Activated T-cell treated with anti-CD3 and anti-CD28 coated beads, Interleukin-2, amount 50 U/mL, for 4 hours (primary cell): ENCODE data around the gene HS6ST2. TPM values are rescaled to one million over a fixed set of nuclear protein-coding genes. Genes with fewer than 3 reads are reported as not detected.
A peak's percentile ranks its signal among the peaks of the same experiment; 100 is the strongest.

Source experiments
- ATAC-seq, 2 donors: fragments of 200-7000 bp; cut with Tn5 transposase; one replicate each; pipeline ENCODE4 v1.10.0; 2021
- DNase-seq: peaks from one replicate; pipeline ENCODE4 v3.0.0-alpha.2; 2020
- H3K27me3 Mint-ChIP-seq: one replicate; pipeline ENCODE4 v1.8.0; 2021; ENCODE audit warnings: low read depth, mixed read lengths
- H3K36me3 Mint-ChIP-seq: one replicate; pipeline ENCODE4 v1.8.0; 2022; ENCODE audit warnings: mixed read lengths; ENCODE audit not compliant: insufficient read depth
- H3K4me1 Mint-ChIP-seq: one replicate; pipeline ENCODE4 v1.8.0; 2021; ENCODE audit warnings: low read depth, mixed read lengths
- H3K4me3 Mint-ChIP-seq: one replicate; pipeline ENCODE4 v1.8.0; 2021; ENCODE audit warnings: mild to moderate bottlenecking, moderate library complexity, mixed read lengths
- H3K9me3 Mint-ChIP-seq: one replicate; pipeline ENCODE4 v1.8.0; 2021; ENCODE audit warnings: mixed read lengths
- total RNA-seq, 3 donors: library from RNA; stranded (reverse); gene quantifications; one replicate each; pipeline ENCODE4 v1.2.1, GENCODE V29; 2021

The HS6ST2 gene
- total RNA-seq, 3 donors from 2014 or later: 0.63 to 1.4 (median 0.89) TPM

GRCh38 chrX:132743086-132743485, 215.3 kb downstream of the HS6ST2 start:
- H3K27me3 Mint-ChIP-seq: no peaks in the 10 kb centered on the region
- DNase-seq: no peak
- H3K4me3 Mint-ChIP-seq: no peak overlapping the region
- no peaks in the 10 kb centered on the region for H3K36me3 Mint-ChIP-seq
- H3K4me1 Mint-ChIP-seq: peaks cover 13% of the 10 kb centered on the region
- ATAC-seq: no peak
- no peaks in the 10 kb centered on the region for H3K9me3 Mint-ChIP-seq

- Mint-ChIP-seq H3K27me3 (no peaks in the 10 kb centered on the region), H3K4me1 (peaks cover 22% of the 10 kb centered on the region), H3K9me3 (no peaks in the 10 kb centered on the region), H3K36me3 (no peaks in the 10 kb centered on the region), H3K4me3 (no peak overlapping the region)
- DNase-seq (no peak), ATAC-seq (no peak)
Measured at GRCh38 chrX:132742246-132742645, 216.2 kb downstream of the HS6ST2 start.

DNA sequence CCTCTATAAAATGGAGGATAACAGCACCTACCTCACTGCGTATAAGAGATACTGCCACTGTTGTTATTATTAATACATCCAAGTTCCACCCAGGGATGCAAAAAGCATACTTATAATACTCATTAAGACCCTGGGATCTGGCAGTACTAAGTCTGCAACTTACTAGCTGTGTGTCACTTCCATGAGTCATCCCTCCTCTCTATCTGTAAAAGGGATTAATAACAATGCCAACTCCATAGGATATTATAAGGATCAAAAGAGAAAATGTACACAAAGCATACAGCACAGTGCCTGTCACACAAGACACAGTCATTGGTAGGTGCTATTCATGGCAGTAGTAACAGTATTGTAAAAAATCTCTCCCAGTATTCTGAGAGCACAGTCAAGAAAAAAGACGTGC, 216.7 kb downstream of the HS6ST2 start:
- H3K27me3 Mint-ChIP-seq: no peaks in the 10 kb centered on the region
- DNase-seq (no peak), ATAC-seq (no peak)
- no peak overlapping the region for H3K4me3 Mint-ChIP-seq
- H3K9me3 Mint-ChIP-seq: no peaks in the 10 kb centered on the region
- H3K36me3 Mint-ChIP-seq: no peaks in the 10 kb centered on the region
- peaks cover 25% of the 10 kb centered on the region for H3K4me1 Mint-ChIP-seq

DNA sequence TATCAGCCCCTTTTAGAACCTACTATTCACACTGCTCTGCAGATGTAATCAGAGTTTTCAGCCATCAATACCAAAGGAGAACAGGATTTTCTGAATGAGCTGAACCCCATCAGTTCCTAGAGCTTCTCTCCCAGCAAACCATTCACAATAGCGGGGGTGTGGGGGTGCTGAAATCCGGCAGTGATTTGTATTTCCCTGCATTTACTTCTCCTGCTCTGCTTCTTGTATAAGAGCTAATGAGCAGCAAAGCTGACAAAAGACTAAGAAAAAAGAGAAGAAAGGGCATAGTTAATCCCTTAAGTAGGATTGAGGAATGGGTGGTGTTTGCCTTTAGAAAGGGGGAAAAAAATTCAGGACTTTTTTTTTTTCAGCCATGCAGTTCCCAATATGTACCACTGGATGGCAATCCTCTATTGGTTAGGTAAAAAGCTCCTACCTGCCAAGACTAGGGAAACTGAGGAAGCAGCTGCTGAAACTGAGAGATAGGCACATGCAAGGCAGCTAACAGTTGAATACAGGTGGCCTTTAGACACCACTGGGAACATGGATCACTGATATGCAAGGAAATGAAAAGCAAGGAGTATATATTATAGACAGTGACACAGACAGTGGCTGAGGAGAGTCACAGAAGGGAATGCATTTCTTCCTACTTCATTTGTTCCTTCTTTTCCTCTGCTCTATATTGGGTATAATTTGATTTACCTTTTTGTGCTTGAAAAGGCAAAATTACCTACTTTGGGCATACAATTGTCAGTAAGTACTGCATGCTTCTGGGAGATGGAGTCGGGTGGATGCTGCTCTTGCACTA, 217.9 kb downstream of the HS6ST2 start:
- H3K4me1 Mint-ChIP-seq: peaks cover 25% of the 10 kb centered on the region
- ATAC-seq (no peak), DNase-seq (no peak)
- no peak overlapping the region for H3K4me3 Mint-ChIP-seq
- no peaks in the 10 kb centered on the region for H3K36me3 Mint-ChIP-seq
- no peaks in the 10 kb centered on the region for H3K9me3 Mint-ChIP-seq
- H3K27me3 Mint-ChIP-seq: no peaks in the 10 kb centered on the region

DNA sequence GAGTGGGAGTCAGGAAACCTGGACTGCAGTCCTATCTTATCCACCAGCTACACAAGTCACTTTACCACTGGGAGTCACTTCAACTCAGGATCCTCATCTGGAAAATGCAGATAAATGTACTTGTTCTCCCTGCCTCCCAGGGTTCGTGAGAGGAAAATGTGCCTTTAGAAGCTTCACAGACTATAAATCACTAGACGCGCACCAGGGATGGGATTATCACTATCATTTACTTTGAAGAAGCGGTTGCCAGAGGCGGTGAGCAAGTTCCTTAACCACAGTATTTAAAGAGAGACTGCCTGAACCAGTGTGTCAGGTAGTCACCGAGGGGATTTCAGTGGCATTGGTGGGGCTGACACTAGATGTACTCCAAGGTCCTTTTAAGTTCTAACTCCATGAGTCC, 219.5 kb downstream of the HS6ST2 start:
- ATAC-seq (no peak), DNase-seq (no peak)
- Mint-ChIP-seq H3K27me3 (no peaks in the 10 kb centered on the region), H3K4me3 (no peak overlapping the region), H3K36me3 (no peaks in the 10 kb centered on the region), H3K9me3 (no peaks in the 10 kb centered on the region), H3K4me1 (peaks cover 25% of the 10 kb centered on the region)

DNA sequence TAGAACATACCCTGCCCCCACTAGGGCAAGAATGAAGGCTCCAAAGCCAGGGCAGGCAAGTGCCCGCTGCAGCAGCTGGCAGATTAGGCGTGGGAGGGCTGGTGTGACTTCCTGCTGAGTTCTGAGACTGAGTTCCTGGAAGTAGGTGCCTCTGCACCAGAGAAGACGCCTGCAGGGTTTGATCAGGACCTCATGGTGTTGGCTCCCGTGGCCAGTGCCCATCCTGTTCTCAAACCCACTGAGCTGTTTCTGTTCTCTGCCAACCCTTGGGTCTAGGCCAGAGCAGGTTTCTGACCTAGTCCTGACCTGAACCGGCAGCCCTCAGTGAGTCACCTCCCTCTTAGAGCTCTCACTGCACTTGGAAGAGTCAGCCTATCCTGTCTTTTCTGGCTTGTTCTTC, 220.7 kb downstream of the HS6ST2 start:
- peak; percentile 70 to 79 for ATAC-seq
- Mint-ChIP-seq H3K36me3 (no peaks in the 10 kb centered on the region), H3K4me1 (peaks cover 23% of the 10 kb centered on the region), H3K27me3 (no peaks in the 10 kb centered on the region), H3K4me3 (no peak overlapping the region), H3K9me3 (no peaks in the 10 kb centered on the region)
- DNase-seq: peak; percentile 16

DNA sequence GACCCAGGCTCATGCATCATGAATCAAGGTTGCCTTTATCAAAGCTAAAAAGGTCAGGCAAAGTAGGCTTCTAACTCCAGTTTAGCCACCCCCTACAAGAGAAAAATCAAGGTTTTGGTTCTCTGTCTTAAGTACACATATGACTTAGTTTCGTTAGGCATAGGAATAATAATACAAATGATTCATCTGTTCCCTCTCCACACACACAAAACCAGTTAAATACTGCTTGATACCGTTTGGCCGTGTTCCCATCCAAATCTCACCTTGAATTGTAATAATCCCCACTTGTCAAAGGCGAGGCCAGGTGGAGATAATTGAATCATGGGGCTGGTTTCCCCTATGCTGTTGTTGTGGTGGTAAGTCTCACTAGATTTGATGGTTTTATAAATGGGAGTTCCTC, 226.2 kb downstream of the HS6ST2 start:
- DNase-seq (no peak), ATAC-seq (no peak)

GRCh38 chrX:132730726-132731125, 227.7 kb downstream of the HS6ST2 start:
- Mint-ChIP-seq H3K27me3 (no peaks in the 10 kb centered on the region), H3K4me3 (no peak overlapping the region), H3K36me3 (no peaks in the 10 kb centered on the region), H3K9me3 (no peaks in the 10 kb centered on the region), H3K4me1 (no peaks in the 10 kb centered on the region)
- no peak for DNase-seq
- ATAC-seq: no peak

More for the DNA sequence above, 226.2 kb downstream of the HS6ST2 start:
- Mint-ChIP-seq H3K4me3 (no peak overlapping the region), H3K36me3 (no peaks in the 10 kb centered on the region), H3K9me3 (no peaks in the 10 kb centered on the region), H3K27me3 (no peaks in the 10 kb centered on the region), H3K4me1 (peaks cover 3% of the 10 kb centered on the region)

GRCh38 chrX:132730266-132730665, 228.2 kb downstream of the HS6ST2 start:
- DNase-seq (no peak), ATAC-seq (no peak)
- H3K27me3 Mint-ChIP-seq: no peaks in the 10 kb centered on the region
- H3K36me3 Mint-ChIP-seq: no peaks in the 10 kb centered on the region
- H3K9me3 Mint-ChIP-seq: no peaks in the 10 kb centered on the region
- H3K4me1 Mint-ChIP-seq: no peaks in the 10 kb centered on the region
- H3K4me3 Mint-ChIP-seq: no peak overlapping the region

GRCh38 chrX:132728296-132728695, 230.1 kb downstream of the HS6ST2 start:
- H3K4me3 Mint-ChIP-seq: no peak overlapping the region

DNA sequence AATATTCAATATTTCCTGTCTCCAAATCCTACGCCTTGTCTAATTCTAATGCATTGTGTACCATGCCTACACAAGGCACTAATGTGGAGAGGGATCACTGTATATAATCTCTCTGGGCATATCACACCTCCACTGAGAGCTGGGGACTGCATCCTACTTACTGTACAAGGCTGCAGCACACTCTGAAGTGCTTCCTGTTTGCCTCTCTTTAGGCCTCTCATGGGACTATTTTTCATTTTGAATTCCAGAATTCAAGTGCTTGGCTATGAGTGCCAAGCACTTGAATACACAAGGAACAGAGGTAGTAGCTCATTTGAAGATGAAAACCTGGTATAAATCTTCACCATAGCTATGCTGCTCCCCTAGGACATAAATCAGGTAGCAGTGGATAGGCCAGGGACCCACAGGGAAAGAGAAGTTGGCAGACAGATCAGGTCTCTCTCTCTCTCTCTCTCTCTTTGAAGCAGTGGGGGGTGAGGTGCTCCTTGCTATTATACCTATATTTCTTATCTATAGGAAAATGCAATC, 239.9 kb downstream of the HS6ST2 start:
- ATAC-seq (no peak), DNase-seq (no peak)
- Mint-ChIP-seq H3K9me3 (peaks cover 6% of the 10 kb centered on the region), H3K4me1 (no peaks in the 10 kb centered on the region), H3K27me3 (no peaks in the 10 kb centered on the region), H3K36me3 (no peaks in the 10 kb centered on the region), H3K4me3 (no peak overlapping the region)

More at GRCh38 chrX:132728296-132728695, 230.1 kb downstream of the HS6ST2 start:
- Mint-ChIP-seq H3K36me3 (no peaks in the 10 kb centered on the region), H3K27me3 (no peaks in the 10 kb centered on the region), H3K9me3 (no peaks in the 10 kb centered on the region), H3K4me1 (no peaks in the 10 kb centered on the region)
- ATAC-seq: no peak
- DNase-seq: no peak

GRCh38 chrX:132716006-132716405, 242.4 kb downstream of the HS6ST2 start:
- Mint-ChIP-seq H3K4me1 (no peaks in the 10 kb centered on the region), H3K36me3 (no peaks in the 10 kb centered on the region), H3K27me3 (no peaks in the 10 kb centered on the region), H3K9me3 (peaks cover 6% of the 10 kb centered on the region), H3K4me3 (no peak overlapping the region)
- ATAC-seq: no peak
- DNase-seq: no peak

- no peaks in the 10 kb centered on the region for H3K27me3 Mint-ChIP-seq
- H3K36me3 Mint-ChIP-seq: no peaks in the 10 kb centered on the region
- ATAC-seq: no peak
- no peak for DNase-seq
- no peak overlapping the region for H3K4me3 Mint-ChIP-seq
- no peaks in the 10 kb centered on the region for H3K9me3 Mint-ChIP-seq
- H3K4me1 Mint-ChIP-seq: no peaks in the 10 kb centered on the region
Measured at GRCh38 chrX:132714913-132715312, 243.5 kb downstream of the HS6ST2 start.

DNA sequence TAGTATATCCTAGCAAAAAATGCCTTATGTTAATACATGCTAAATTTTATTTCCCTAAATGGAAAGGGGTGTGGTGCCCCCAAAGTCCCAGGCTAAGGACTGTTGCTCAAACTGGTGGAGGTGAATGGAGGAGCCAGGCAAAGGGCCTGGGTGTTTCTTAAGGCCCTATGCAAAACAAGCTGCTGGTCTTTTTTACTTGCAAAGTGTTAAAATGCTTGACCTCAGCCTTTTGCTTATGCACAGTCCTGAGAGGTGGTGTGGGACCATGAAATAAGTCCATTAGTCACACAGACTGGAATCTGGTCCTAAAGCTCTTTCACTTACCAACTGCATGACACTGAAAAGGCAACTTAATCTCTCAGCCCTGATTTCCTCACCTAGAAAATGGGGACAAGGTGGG, 246.1 kb downstream of the HS6ST2 start:
- DNase-seq (no peak), ATAC-seq (no peak)
- Mint-ChIP-seq H3K4me3 (no peak overlapping the region), H3K9me3 (no peaks in the 10 kb centered on the region), H3K27me3 (no peaks in the 10 kb centered on the region), H3K4me1 (no peaks in the 10 kb centered on the region), H3K36me3 (no peaks in the 10 kb centered on the region)

DNA sequence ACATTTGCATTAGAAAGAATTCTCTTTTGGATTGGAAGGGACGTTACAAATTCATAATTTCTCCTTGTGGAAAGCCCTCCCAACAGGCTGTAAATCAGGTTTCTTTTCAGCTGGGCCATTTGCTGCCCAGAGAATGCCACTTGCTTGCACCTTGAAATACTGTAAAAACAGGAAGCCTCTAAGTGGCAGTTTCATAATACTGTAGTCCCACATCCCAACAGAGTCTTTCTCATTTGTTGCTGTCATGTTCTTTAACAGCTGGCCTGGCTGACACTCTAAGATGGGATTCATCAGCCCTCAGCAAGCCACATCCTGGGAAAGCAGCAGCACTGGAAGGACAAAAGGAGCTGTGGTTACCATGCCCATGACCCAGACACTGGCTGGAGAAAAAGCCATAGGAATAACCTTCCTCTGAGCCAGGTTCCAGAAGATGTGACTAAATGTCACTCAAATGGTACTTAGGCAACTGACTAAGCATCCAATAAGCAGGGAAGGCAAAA, 247.7 kb downstream of the HS6ST2 start:
- Mint-ChIP-seq H3K4me3 (no peak overlapping the region), H3K9me3 (no peaks in the 10 kb centered on the region), H3K4me1 (no peaks in the 10 kb centered on the region), H3K36me3 (no peaks in the 10 kb centered on the region), H3K27me3 (no peaks in the 10 kb centered on the region)
- ATAC-seq (no peak), DNase-seq (no peak)
